Tibial artery (tissue), 4 donors: ENCODE data around the gene GID8.

Experiments used
- DNase-seq, 2 donors: peaks; one replicate each; pipeline ENCODE4 v3.0.0-alpha.2; 2019
- H3K27ac ChIP-seq, 2 donors: fragments of 200-600 bp; sonication (generic) in 1 of 2; 1 replicate in 1 of 2; 2 replicates in 1 of 2; pipeline ENCODE4 v1.5.1; 2018 to 2019; ENCODE audit warnings: mild to moderate bottlenecking in 1 of 2
- H3K27me3 ChIP-seq, 2 donors: fragments of 200-600 bp; sonication (generic) in 1 of 2; one replicate each; pipeline versions ENCODE4 v1.5.1 to v1.6.0; 2016 to 2019
- H3K36me3 ChIP-seq, 3 donors: fragments of 200-600 bp; sonication (generic) in 2 of 3; one replicate each; pipeline ENCODE4 v1.5.1; 2016 to 2019; ENCODE audit warnings: mild to moderate bottlenecking in 2 of 3
- H3K4me1 ChIP-seq, 4 donors: fragments of 200-600 bp; sonication (generic) in 2 of 4; 1 replicate in 3 of 4; 2 replicates in 1 of 4; pipeline ENCODE4 v1.5.1; 2016 to 2019
- H3K4me3 ChIP-seq, 2 donors: fragments of 200-600 bp; sonication (generic) in 1 of 2; 1 replicate in 1 of 2; 2 replicates in 1 of 2; pipeline ENCODE4 v1.5.1; 2018 to 2019; ENCODE audit warnings: mild to moderate bottlenecking in 2 of 2
- H3K9me3 ChIP-seq, 3 donors: fragments of 200-600 bp; sonication (generic) in 1 of 3; one replicate each; pipeline ENCODE4 v1.5.1; 2016 to 2019
- CTCF ChIP-seq, 2 experiments: fragments of 200-600 bp in 1 of 2; fragments of 450-650 bp in 1 of 2; IDR thresholded peaks; one replicate each; pipeline ENCODE4 v1.5.1; 2017 to 2019; ENCODE audit warnings: antibody characterized with exemption in 2 of 2, mild to moderate bottlenecking in 1 of 2, moderate library complexity in 1 of 2
- intact Hi-C: fragments of 100-400 bp; cut with DNase I; formaldehyde crosslinking; loops from one replicate; pipeline ENCODE4 v1.15.0; 2023; ENCODE audit warnings: low total_unique reads

The GID8 gene

GRCh38 chr20:62982124-62983075 lies 44.5 kb downstream of the GID8 start:
- no peak for DNase-seq
- TF ChIP-seq CTCF (IDR thresholded peaks at IDR 0.05): no peak
- H3K4me3 ChIP-seq: no peak overlapping the region
- no peaks in the 10 kb centered on the region for H3K36me3 ChIP-seq
- no peaks in the 10 kb centered on the region for H3K9me3 ChIP-seq
- intact Hi-C loops: no loop called here
- H3K27ac ChIP-seq: no peak overlapping the region
- H3K27me3 ChIP-seq: peaks cover 0 to 99% of the 10 kb centered on the region in 2 donors
- no peaks in the 10 kb centered on the region for H3K4me1 ChIP-seq

- TF ChIP-seq CTCF (IDR thresholded peaks at IDR 0.05): no peak
Observed at GRCh38 chr20:62983210-62983609, 45.3 kb downstream of the GID8 start.

GRCh38 chr20:62984666-62985443 lies 46.9 kb downstream of the GID8 start:
- intact Hi-C loops: no loop called here
- Histone ChIP-seq H3K27me3 (peaks cover 0 to 85% of the 10 kb centered on the region in 2 donors), H3K36me3 (no peaks in the 10 kb centered on the region), H3K27ac (no peak overlapping the region), H3K4me3 (no peak overlapping the region), H3K9me3 (no peaks in the 10 kb centered on the region), H3K4me1 (no peaks in the 10 kb centered on the region)
- DNase-seq: no peak
- no peak for TF ChIP-seq CTCF (IDR thresholded peaks at IDR 0.05)

More at GRCh38 chr20:62983210-62983609, 45.3 kb downstream of the GID8 start:
- H3K4me3 ChIP-seq: no peak overlapping the region
- no peaks in the 10 kb centered on the region for H3K36me3 ChIP-seq
- no peaks in the 10 kb centered on the region for H3K4me1 ChIP-seq
- peaks cover 0 to 96% of the 10 kb centered on the region in 2 donors for H3K27me3 ChIP-seq
- no peak overlapping the region for H3K27ac ChIP-seq
- no peaks in the 10 kb centered on the region for H3K9me3 ChIP-seq
- intact Hi-C loops: no loop called here
- DNase-seq: no peak

- Histone ChIP-seq H3K36me3 (no peaks in the 10 kb centered on the region), H3K27ac (no peak overlapping the region), H3K9me3 (no peaks in the 10 kb centered on the region), H3K4me1 (no peaks in the 10 kb centered on the region), H3K4me3 (no peak overlapping the region), H3K27me3 (peaks cover 0 to 84% of the 10 kb centered on the region in 2 donors)
- DNase-seq: no peak
- TF ChIP-seq CTCF (IDR thresholded peaks at IDR 0.05): no peak
- intact Hi-C loops: no loop called here
Observed at GRCh38 chr20:62985444-62985778, 47.5 kb downstream of the GID8 start.

GRCh38 chr20:62986257-62986800 lies 48.4 kb downstream of the GID8 start:
- H3K4me3 ChIP-seq: no peak overlapping the region
- no peak for DNase-seq
- H3K4me1 ChIP-seq: no peaks in the 10 kb centered on the region
- intact Hi-C loops: no loop called here
- no peaks in the 10 kb centered on the region for H3K36me3 ChIP-seq
- no peaks in the 10 kb centered on the region for H3K9me3 ChIP-seq
- no peak overlapping the region for H3K27ac ChIP-seq
- H3K27me3 ChIP-seq: peaks cover 0 to 84% of the 10 kb centered on the region in 2 donors
- TF ChIP-seq CTCF (IDR thresholded peaks at IDR 0.05): no peak
